H54 (cell line): ENCODE data around the gene FLRT2.

Experiments used
- DNase-seq: peaks from one replicate; pipeline ENCODE4 v3.0.0; 2011; ENCODE audit warnings: low spot score, mixed read lengths; ENCODE audit not compliant: insufficient read length
- FAIRE-seq: peaks from 3 replicates; lab custom pipeline; 2011; peaks lifted over from hg19 to GRCh38; lab: Jason Lieb, UNC
- POLR2A ChIP-seq: IDR thresholded peaks from 2 replicates; pipeline ENCODE4 v1.6.1; 2011; ENCODE audit warnings: low read depth, mild to moderate bottlenecking, low read length

FLRT2 gene

GRCh38 chr14:85660243-85660922, 130.4 kb downstream of the FLRT2 start:
- no peak for TF ChIP-seq POLR2A
- FAIRE-seq (no peak), DNase-seq (no peak)

- no peak for FAIRE-seq
- DNase-seq, result no peak
- TF ChIP-seq POLR2A, result no peak
Measured at GRCh38 chr14:85662096-85662495, 132.2 kb downstream of the FLRT2 start.

- no peak for TF ChIP-seq POLR2A
- no peak for DNase-seq
- FAIRE-seq, result no peak
Measured at GRCh38 chr14:85663256-85663655, 133.3 kb downstream of the FLRT2 start.

- TF ChIP-seq POLR2A, result no peak
- FAIRE-seq (no peak), DNase-seq (no peak)
Measured at GRCh38 chr14:85663667-85664066, 133.7 kb downstream of the FLRT2 start.

- FAIRE-seq (no peak), DNase-seq (no peak)
- TF ChIP-seq POLR2A, result no peak
Measured at GRCh38 chr14:85675957-85676356, 146.0 kb downstream of the FLRT2 start.

- DNase-seq (no peak), FAIRE-seq (no peak)
- TF ChIP-seq POLR2A, result no peak
Measured at GRCh38 chr14:85686908-85687307, 157.0 kb downstream of the FLRT2 start.

- DNase-seq, result no peak
- no peak for FAIRE-seq
- TF ChIP-seq POLR2A, result no peak
Measured at GRCh38 chr14:85687456-85687855, 157.5 kb downstream of the FLRT2 start.

- TF ChIP-seq POLR2A, result no peak
- DNase-seq (no peak), FAIRE-seq (no peak)
Measured at GRCh38 chr14:85688006-85688405, 158.1 kb downstream of the FLRT2 start.

- FAIRE-seq (no peak), DNase-seq (no peak)
- TF ChIP-seq POLR2A, result no peak
Measured at GRCh38 chr14:85695300-85695699, 165.4 kb downstream of the FLRT2 start.

- no peak for TF ChIP-seq POLR2A
- DNase-seq (no peak), FAIRE-seq (no peak)
Measured at GRCh38 chr14:85701116-85701515, 171.2 kb downstream of the FLRT2 start.

- TF ChIP-seq POLR2A, result no peak
- FAIRE-seq, result no peak
- DNase-seq, result no peak
Measured at GRCh38 chr14:85701763-85702162, 171.8 kb downstream of the FLRT2 start.

GRCh38 chr14:85702191-85702590, 172.2 kb downstream of the FLRT2 start:
- FAIRE-seq (no peak), DNase-seq (no peak)
- TF ChIP-seq POLR2A, result no peak

GRCh38 chr14:85702997-85703396, 173.1 kb downstream of the FLRT2 start:
- FAIRE-seq (no peak), DNase-seq (no peak)
- TF ChIP-seq POLR2A, result no peak
